GM12801 (cell line): ENCODE results near the gene PRR29.

Experiments used
- CTCF ChIP-seq: IDR thresholded peaks from one replicate; pipeline ENCODE4 v1.5.1; 2011; ENCODE audit warnings: control low read depth; ENCODE audit not compliant: insufficient read length; ENCODE audit errors: extremely low read depth

The PRR29 gene

GRCh38 chr17:64016231-64016784, 18.2 kb downstream of the PRR29 start:
- TF ChIP-seq CTCF: no peak

GRCh38 chr17:64016974-64017373, 18.8 kb downstream of the PRR29 start:
- no peak for TF ChIP-seq CTCF

- TF ChIP-seq CTCF: no peak
These were observed 19.3 kb downstream of the PRR29 start for GRCh38 chr17:64017381-64017980.

- TF ChIP-seq CTCF: no peak
These were observed 22.1 kb downstream of the PRR29 start, which contains the start of gene ICAM2 for GRCh38 chr17:64020056-64020766. Gene ICAM2 (minus strand): TSS chr17:64020633. CDS start chr17:64006691, 13,942 bp downstream.

GRCh38 chr17:64022611-64023063, 24.5 kb downstream of the PRR29 start:
- no peak for TF ChIP-seq CTCF

- TF ChIP-seq CTCF: no peak
These were observed 26.1 kb downstream of the PRR29 start for GRCh38 chr17:64024215-64024654.
